Activated CD8-positive, alpha-beta memory T cell treated with anti-CD3 and anti-CD28 coated beads for 4 hours (primary cell): ENCODE measurements around the gene LYZL6.
"Not testable (repeated sequence)": the region's sequence is repeated elsewhere in the genome, so short reads cannot be mapped to it uniquely, and the experiment has no call there.

Experiments used
- DNase-seq, 2 donors: peaks; one replicate each; pipeline ENCODE4 v3.0.0-alpha.2; 2020; ENCODE audit warnings: low read depth in 2 of 2

LYZL6 gene

GRCh38 chr17:35947156-35947585 lies 3.7 kb upstream of the LYZL6 start:
- DNase-seq = peak in 1 of 2 donors; percentile 25

DNA sequence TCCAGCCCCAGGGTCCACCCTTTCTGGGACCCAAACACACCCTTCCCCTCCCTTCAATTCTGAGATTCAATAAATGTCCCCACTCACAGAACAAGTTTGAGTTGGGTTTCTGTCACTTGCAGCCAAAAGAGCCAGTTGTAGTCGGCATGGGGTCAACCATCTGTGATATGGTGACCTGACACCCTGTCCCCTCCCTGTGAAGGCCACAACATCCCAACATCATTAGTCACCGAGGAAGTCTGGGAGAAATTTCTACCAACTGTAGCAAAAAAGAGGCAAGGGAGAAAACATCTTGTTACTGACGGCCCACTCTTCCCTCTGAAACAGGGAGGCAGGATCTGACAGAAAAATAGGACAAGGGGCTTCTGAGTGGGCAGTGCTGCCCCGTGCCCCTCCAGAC lies 638 bp upstream of the LYZL6 start:
- DNase-seq = no peak

GRCh38 chr17:35942588-35943186 lies 826 bp downstream of the LYZL6 start:
- no peak for DNase-seq

DNA sequence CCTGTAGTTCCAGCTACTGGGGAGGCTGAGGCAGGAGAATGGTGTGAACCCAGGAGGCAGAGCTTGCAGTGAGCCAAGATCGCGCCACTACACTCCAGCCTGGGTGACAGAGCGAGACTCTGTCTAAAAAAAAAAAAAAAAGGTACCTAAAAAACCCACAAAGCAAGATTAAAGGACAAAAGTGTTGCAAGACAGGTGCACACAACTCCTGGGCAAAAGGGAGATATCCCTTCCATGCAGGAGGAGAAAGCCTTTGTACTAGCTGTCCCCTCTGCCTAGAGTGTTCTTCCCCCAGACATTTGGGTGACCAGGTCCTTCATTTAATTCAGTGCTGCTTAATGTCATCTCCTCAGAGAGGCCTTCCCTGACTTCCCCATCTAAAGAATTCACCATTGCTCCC lies 5.0 kb downstream of the LYZL6 start:
- not testable (repeated sequence) for DNase-seq

- DNase-seq = no peak
These were observed 7.5 kb downstream of the LYZL6 start for GRCh38 chr17:35936063-35936462.

GRCh38 chr17:35934760-35935159 lies 8.8 kb downstream of the LYZL6 start:
- DNase-seq = no peak

DNA sequence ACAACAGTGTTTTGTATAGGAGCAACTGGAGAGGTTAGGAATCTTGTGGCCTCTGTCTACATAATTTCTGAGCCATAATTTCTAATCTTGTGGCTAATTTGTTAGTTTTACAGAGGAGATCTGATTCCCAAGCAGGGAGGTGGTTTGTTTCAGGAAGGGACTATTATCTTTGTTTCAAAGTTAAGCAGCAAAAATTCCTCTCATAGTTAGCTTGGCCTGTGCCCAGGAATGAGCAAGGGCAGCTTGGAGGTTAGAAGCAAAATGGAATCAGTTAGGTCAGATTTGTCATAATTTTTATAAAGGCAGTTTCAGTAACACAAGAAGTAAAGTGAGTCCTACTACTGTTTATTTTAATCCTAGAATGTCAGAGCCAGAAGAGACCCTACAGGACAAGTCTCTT lies 10.9 kb downstream of the LYZL6 start:
- DNase-seq = no peak

DNA sequence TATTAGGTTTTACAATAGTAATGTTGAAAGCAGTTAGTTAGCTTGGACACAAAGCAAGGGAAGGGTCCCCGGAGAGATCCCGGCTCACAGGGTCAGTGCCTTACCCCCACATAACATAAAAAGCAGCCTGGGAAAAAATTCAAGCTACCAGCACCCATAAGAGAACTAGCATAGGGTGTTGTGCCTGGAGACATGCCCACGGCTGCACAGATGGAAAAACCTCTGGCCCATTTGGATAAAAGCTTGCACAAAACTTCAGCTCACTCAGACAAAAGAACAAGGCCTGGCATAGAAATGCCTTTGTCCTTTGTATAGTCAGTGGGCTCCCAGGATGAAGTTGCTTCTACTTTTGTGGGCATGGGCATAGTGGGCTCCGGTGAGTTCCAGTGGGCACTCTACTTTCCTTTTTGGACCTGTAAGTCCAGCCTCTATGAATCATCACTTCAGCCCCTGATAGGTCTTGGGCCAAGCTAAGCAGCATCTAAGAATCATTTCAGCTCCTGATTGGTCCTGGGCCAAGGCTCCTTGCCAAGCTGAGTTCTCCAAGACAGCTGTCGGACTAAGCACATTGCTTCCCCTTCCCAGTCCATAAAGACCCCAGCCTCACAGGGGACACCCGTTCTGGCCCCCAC lies 11.6 kb downstream of the LYZL6 start:
- no peak for DNase-seq

GRCh38 chr17:35930211-35931065 lies 13.1 kb downstream of the LYZL6 start, which contains the start of gene RDM1:
RDM1 (minus strand) TSS chr17:35930773; CDS start chr17:35930727, 46 bp downstream.
- DNase-seq = peak; percentile 63 to 64

- DNase-seq = no peak
These were observed 15.8 kb downstream of the LYZL6 start for GRCh38 chr17:35927714-35928113.

- DNase-seq = no peak
These were observed 19.9 kb downstream of the LYZL6 start for GRCh38 chr17:35923609-35924114.

- DNase-seq = no peak
These were observed 23.3 kb downstream of the LYZL6 start for GRCh38 chr17:35920229-35920628.

GRCh38 chr17:35918665-35919064 lies 24.8 kb downstream of the LYZL6 start:
- DNase-seq = no peak

- DNase-seq = no peak
These were observed 25.8 kb downstream of the LYZL6 start for GRCh38 chr17:35917519-35918213.

GRCh38 chr17:35915153-35915964 lies 28.2 kb downstream of the LYZL6 start:
- DNase-seq = no peak

GRCh38 chr17:35914354-35914753 lies 29.2 kb downstream of the LYZL6 start:
- no peak for DNase-seq

DNA sequence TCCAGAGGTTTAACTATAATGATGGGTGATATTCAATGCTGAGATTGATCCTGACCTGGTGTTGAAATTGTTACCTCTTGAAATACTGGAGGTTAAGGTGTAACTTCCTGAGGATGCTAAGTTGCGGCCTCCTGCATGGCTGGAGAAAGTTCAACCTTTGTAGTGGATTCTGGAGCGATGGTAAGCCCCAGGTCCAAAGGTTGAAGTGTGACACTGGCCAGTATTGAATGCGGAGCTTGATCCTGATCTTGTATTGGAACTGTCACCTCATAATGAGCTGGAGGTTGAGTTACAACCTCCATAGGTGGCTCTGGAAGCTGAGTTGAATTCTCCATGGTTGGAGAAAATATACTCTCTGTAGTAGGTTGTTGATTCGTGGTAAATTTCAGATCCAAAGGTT lies 29.9 kb downstream of the LYZL6 start:
- DNase-seq = no peak

DNA sequence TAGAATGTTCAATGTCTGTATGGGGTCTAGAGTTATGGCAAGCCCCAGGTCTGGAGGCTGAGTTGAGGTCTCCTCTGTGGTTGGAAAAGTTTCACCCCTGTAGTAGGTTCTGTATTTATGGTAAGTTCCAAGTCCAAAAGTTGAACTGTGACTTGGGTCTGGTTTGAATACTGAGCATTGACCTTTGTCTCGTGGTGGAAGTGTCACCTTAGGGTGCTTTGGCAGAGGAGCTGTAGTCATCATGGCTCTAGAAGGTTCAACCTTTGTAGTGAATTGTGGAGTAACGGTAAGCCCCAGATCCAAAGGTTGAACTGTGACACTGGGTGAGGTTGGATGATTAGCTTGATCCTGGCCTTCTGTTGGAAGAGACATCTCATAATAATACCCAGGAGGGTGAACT lies 30.6 kb downstream of the LYZL6 start:
- no peak for DNase-seq

DNA sequence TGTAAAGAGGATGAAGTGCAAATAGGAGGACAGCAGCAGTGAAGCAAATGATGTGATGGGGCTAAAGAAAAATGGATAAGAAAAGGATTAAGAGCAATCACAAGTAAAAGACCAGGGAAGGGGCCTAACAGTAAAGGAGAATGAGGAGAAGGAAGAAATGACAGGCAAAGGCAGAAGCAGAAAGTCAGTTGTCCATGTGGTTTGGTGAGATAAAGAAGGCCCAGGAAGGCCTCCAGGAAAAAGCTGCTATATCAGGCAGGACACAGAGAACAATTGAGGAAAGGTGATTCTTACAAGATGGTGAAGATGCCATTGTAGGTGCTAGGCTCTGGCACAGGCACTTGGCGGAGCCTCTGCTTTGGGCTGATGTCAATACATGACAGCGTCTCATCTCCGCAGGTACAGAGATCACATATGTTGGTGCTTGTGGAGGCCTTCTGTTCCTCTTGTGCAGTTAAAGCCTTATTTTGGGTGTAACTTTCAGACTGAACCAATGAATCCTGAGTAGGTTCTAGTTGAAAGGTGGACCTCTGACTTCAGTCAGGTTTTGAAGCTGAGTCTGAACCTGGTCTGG lies 31.1 kb downstream of the LYZL6 start:
- DNase-seq = no peak

- no peak for DNase-seq
These were observed 34.1 kb downstream of the LYZL6 start for GRCh38 chr17:35909408-35909807.

DNA sequence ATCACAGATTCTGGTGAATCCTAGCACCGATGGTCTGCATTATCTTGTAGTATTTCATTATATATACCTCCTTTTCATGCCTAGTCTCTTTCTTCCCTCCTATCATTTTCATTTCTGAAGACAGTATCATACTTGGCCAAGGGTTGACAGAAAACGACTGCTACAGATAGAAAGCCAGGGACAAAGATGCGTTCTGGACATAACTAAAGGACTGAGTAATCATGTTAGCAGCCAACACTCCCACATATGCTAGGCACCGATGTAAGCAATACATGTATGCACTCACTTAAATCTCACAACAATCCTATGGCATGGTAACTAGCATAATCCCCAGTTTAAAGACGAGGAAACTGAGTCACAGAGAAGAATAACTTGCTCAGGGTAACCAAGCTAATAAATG lies 35.8 kb downstream of the LYZL6 start:
- DNase-seq = no peak
